Stimulated activated CD4-positive, alpha-beta T cell treated with anti-CD3 and anti-CD28 coated beads, TNF-alpha, amount 100 ng/mL, for 24 hours (primary cell): ENCODE data around the gene CLCN6.

Source experiments
- DNase-seq, 3 experiments: peaks; one replicate each; pipeline ENCODE4 v3.0.0-alpha.2; 2020; ENCODE audit warnings: low read depth in 3 of 3

The CLCN6 gene

GRCh38 chr1:11879311-11880180, 73.6 kb downstream of the CLCN6 start:
- no peak for DNase-seq

- no peak for DNase-seq
Observed at GRCh38 chr1:11880181-11880575, 74.2 kb downstream of the CLCN6 start.

- DNase-seq = no peak
Observed at GRCh38 chr1:11880911-11881748, 75.1 kb downstream of the CLCN6 start.

GRCh38 chr1:11881749-11882441, 75.9 kb downstream of the CLCN6 start:
- no peak for DNase-seq

GRCh38 chr1:11882814-11883538, 77.0 kb downstream of the CLCN6 start:
- DNase-seq = no peak

GRCh38 chr1:11885916-11886315, 79.9 kb downstream of the CLCN6 start:
- no peak for DNase-seq

- no peak for DNase-seq
Observed at GRCh38 chr1:11886986-11887665, 81.1 kb downstream of the CLCN6 start.

GRCh38 chr1:11887666-11888007, 81.6 kb downstream of the CLCN6 start:
- DNase-seq = no peak

- no peak for DNase-seq
Observed at GRCh38 chr1:11888206-11888876, 82.3 kb downstream of the CLCN6 start.

GRCh38 chr1:11888877-11889208, 82.9 kb downstream of the CLCN6 start:
- no peak for DNase-seq

GRCh38 chr1:11891433-11892186, 85.6 kb downstream of the CLCN6 start:
- DNase-seq = no peak
